Suprapubic skin (tissue), 4 donors: ENCODE results near the gene C10orf88. TPM values are rescaled to one million over a fixed set of nuclear protein-coding genes. Genes with fewer than 3 reads are reported as not detected.
A peak's percentile ranks its signal among the peaks of the same experiment; 100 is the strongest.

Experiments used
- DNase-seq, 2 donors: peaks; one replicate each; pipeline ENCODE4 v3.0.0-alpha.2; 2019; ENCODE audit warnings: low spot score in 2 of 2
- H3K27ac ChIP-seq: fragments of 200-600 bp; sonication (generic); one replicate; pipeline ENCODE4 v1.5.1; 2019
- H3K27me3 ChIP-seq: fragments of 200-600 bp; sonication (generic); one replicate; pipeline ENCODE4 v1.5.1; 2019
- H3K36me3 ChIP-seq: fragments of 200-600 bp; sonication (generic); one replicate; pipeline ENCODE4 v1.5.1; 2019
- H3K4me1 ChIP-seq: fragments of 200-600 bp; sonication (generic); one replicate; pipeline ENCODE4 v1.5.1; 2019
- H3K4me3 ChIP-seq: fragments of 200-600 bp; sonication (generic); one replicate; pipeline ENCODE4 v1.5.1; 2019; ENCODE audit warnings: mild to moderate bottlenecking
- H3K9me3 ChIP-seq: fragments of 200-600 bp; sonication (generic); one replicate; pipeline ENCODE4 v1.5.1; 2019
- CTCF ChIP-seq, 2 donors: fragments of 200-600 bp in 1 of 2; fragments of 450-650 bp in 1 of 2; sonication (generic) in 1 of 2; IDR thresholded peaks; one replicate each; pipeline ENCODE4 v1.5.1; 2016 to 2019; ENCODE audit warnings: antibody characterized with exemption in 2 of 2, mild to moderate bottlenecking in 1 of 2, moderate library complexity in 1 of 2
- EP300 ChIP-seq: sonication (generic); formaldehyde crosslinking; IDR thresholded peaks from one replicate; pipeline ENCODE4 v1.6.1; 2017; ENCODE audit warnings: antibody characterized with exemption
- POLR2A ChIP-seq, 2 donors: fragments of 450-650 bp; IDR thresholded peaks; one replicate each; pipeline ENCODE4 v1.6.1; 2017; ENCODE audit warnings: antibody characterized with exemption in 2 of 2, mild to moderate bottlenecking in 2 of 2, moderate library complexity in 2 of 2
- POLR2AphosphoS5 ChIP-seq, 3 donors: sonication (generic); formaldehyde crosslinking; IDR thresholded peaks; one replicate each; pipeline ENCODE4 v1.6.1; 2017; ENCODE audit warnings: antibody characterized with exemption in 3 of 3
- WGBS: methylation state at CpG from one replicate; pipeline ENCODE4 v1.1.5; 2018; 5-methylcytosine and 5-hydroxymethylcytosine counted together
- total RNA-seq, 4 donors: library from RNA; depleted of rRNA; stranded (reverse); fragments of >200 nt; gene quantifications; one replicate each; pipeline ENCODE4 v1.1.0, GENCODE V29; 2016

Gene C10orf88
- total RNA-seq, 4 donors from 2014 or later = 3.7 to 8.9 (median 5.5) TPM

GRCh38 chr10:122980209-122981065 lies 26.4 kb upstream of the C10orf88 start, which contains the start of gene PSTK:
PSTK (plus strand) TSS chr10:122980401; CDS start chr10:122980480, 79 bp downstream.
- H3K27me3 ChIP-seq = no peaks in the 10 kb centered on the region
- H3K4me3 ChIP-seq = peak within 1 kb of the TSS; percentile 77
- no peaks in the 10 kb centered on the region for H3K9me3 ChIP-seq
- DNase-seq = peak; percentile 91 to 93
- 2% methylated on average over 29 of the region's 73 CpGs for WGBS
- TF ChIP-seq EP300 (no peak), POLR2AphosphoS5 (IDR thresholded peaks at IDR 0.05) (peak; percentile 25 to 87 (median 74)), POLR2A (IDR thresholded peaks at IDR 0.05) (peak in 1 of 2 donors; percentile 15), CTCF (IDR thresholded peaks at IDR 0.05) (peak; percentile 82 to 99)
- peak within 1 kb of the TSS; percentile 98 for H3K27ac ChIP-seq
- H3K36me3 ChIP-seq = no peaks in the 10 kb centered on the region
- peaks cover 15% of the 10 kb centered on the region for H3K4me1 ChIP-seq

- H3K4me3 ChIP-seq = no peak overlapping the region
- TF ChIP-seq POLR2A (IDR thresholded peaks at IDR 0.05) (no peak), EP300 (no peak), CTCF (IDR thresholded peaks at IDR 0.05) (no peak), POLR2AphosphoS5 (IDR thresholded peaks at IDR 0.05) (no peak)
- 74% methylated on average over 3 of the region's 3 CpGs for WGBS
- H3K36me3 ChIP-seq = no peaks in the 10 kb centered on the region
- H3K4me1 ChIP-seq = peaks cover 2% of the 10 kb centered on the region
- H3K9me3 ChIP-seq = no peaks in the 10 kb centered on the region
- DNase-seq = no peak
- no peak overlapping the region for H3K27ac ChIP-seq
- no peaks in the 10 kb centered on the region for H3K27me3 ChIP-seq
These were observed 20.6 kb upstream of the C10orf88 start for GRCh38 chr10:122974543-122975064.

- no peak overlapping the region for H3K27ac ChIP-seq
- TF ChIP-seq CTCF (IDR thresholded peaks at IDR 0.05) (no peak), EP300 (no peak), POLR2A (IDR thresholded peaks at IDR 0.05) (no peak), POLR2AphosphoS5 (IDR thresholded peaks at IDR 0.05) (no peak)
- no peaks in the 10 kb centered on the region for H3K4me1 ChIP-seq
- peaks cover 2% of the 10 kb centered on the region for H3K9me3 ChIP-seq
- H3K4me3 ChIP-seq = no peak overlapping the region
- H3K36me3 ChIP-seq = no peaks in the 10 kb centered on the region
- H3K27me3 ChIP-seq = no peaks in the 10 kb centered on the region
- no peak for DNase-seq
- WGBS = 53% methylated on average over 5 of the region's 5 CpGs
These were observed 20.0 kb upstream of the C10orf88 start for GRCh38 chr10:122974023-122974422.

- Histone ChIP-seq H3K36me3 (no peaks in the 10 kb centered on the region), H3K4me3 (no peak overlapping the region), H3K27me3 (no peaks in the 10 kb centered on the region), H3K9me3 (peaks cover 16% of the 10 kb centered on the region), H3K27ac (no peak overlapping the region), H3K4me1 (no peaks in the 10 kb centered on the region)
- no peak for DNase-seq
- TF ChIP-seq POLR2AphosphoS5 (IDR thresholded peaks at IDR 0.05) (no peak), POLR2A (IDR thresholded peaks at IDR 0.05) (no peak), EP300 (no peak), CTCF (IDR thresholded peaks at IDR 0.05) (no peak)
- 79% methylated on average over 3 of the region's 3 CpGs for WGBS
These were observed 14.7 kb upstream of the C10orf88 start for GRCh38 chr10:122968698-122969097.

- Histone ChIP-seq H3K36me3 (no peaks in the 10 kb centered on the region), H3K27ac (no peak overlapping the region), H3K4me3 (no peak overlapping the region), H3K4me1 (no peaks in the 10 kb centered on the region), H3K27me3 (no peaks in the 10 kb centered on the region), H3K9me3 (peaks cover 16% of the 10 kb centered on the region)
- no peak for TF ChIP-seq CTCF (IDR thresholded peaks at IDR 0.05)
- TF ChIP-seq EP300 = no peak
- TF ChIP-seq POLR2AphosphoS5 (IDR thresholded peaks at IDR 0.05) = no peak
- no peak for DNase-seq
These were observed 12.9 kb upstream of the C10orf88 start for GRCh38 chr10:122966879-122967278.
